ENCODE results near the gene NDUFA5. TPM values are rescaled to one million over a fixed set of nuclear protein-coding genes. Genes with fewer than 3 reads are reported as not detected.
"Not testable (repeated sequence)": the region's sequence is repeated elsewhere in the genome, so short reads cannot be mapped to it uniquely, and the experiment has no call there.

NDUFA5 gene
- total and polyA plus RNA-seq, 9 donors, result 43.2 to 83.3 (median 63.2) TPM

GRCh38 chr7:123533929-123534382 lies 23.7 kb downstream of the NDUFA5 start:
- peak in 1 of 5 donors; percentile 18 for DNase-seq
- intact Hi-C loops (cut with DNase I), result no loop called here
- Histone ChIP-seq H3K27me3 (no peaks in the 10 kb centered on the region), H3K4me3 (peak overlapping the region; percentile 68), H3K9me3 (no peaks in the 10 kb centered on the region), H3K4me1 (ENCODE audit: insufficient read depth) (peaks cover 4% of the 10 kb centered on the region), H3K27ac (no peak overlapping the region), H3K36me3 (no peaks in the 10 kb centered on the region)
- TF ChIP-seq POLR2A (IDR thresholded peaks at IDR 0.05), result no peak
- no peak for TF ChIP-seq CTCF (IDR thresholded peaks at IDR 0.05)
- TF ChIP-seq EP300 (IDR thresholded peaks at IDR 0.05), result no peak
- 3 to 4% (median 4%) methylated on average over 9 of the region's 9 CpGs for WGBS, 3 donors

- intact Hi-C loops (cut with DNase I), result no loop called here
- no peak overlapping the region for H3K27ac ChIP-seq
- no peak for TF ChIP-seq EP300 (IDR thresholded peaks at IDR 0.05)
- TF ChIP-seq CTCF (IDR thresholded peaks at IDR 0.05), result no peak
- no peak for TF ChIP-seq POLR2A (IDR thresholded peaks at IDR 0.05)
- peaks cover 4% of the 10 kb centered on the region for H3K4me1 ChIP-seq (ENCODE audit: insufficient read depth)
- 88% methylated on average over 3 of the region's 3 CpGs for WGBS, 3 donors
- H3K9me3 ChIP-seq, result no peaks in the 10 kb centered on the region
- H3K36me3 ChIP-seq, result no peaks in the 10 kb centered on the region
- H3K4me3 ChIP-seq, result no peak overlapping the region
- no peak for DNase-seq
- H3K27me3 ChIP-seq, result no peaks in the 10 kb centered on the region
Measured at GRCh38 chr7:123533553-123533917, 24.1 kb downstream of the NDUFA5 start.

GRCh38 chr7:123532788-123533552 lies 24.6 kb downstream of the NDUFA5 start:
- DNase-seq, result peak; percentile 46 to 71 (median 52)
- H3K4me1 ChIP-seq (ENCODE audit: insufficient read depth); H3K27me3 ChIP-seq; H3K27ac ChIP-seq; H3K36me3 ChIP-seq; H3K9me3 ChIP-seq; intact Hi-C loops (cut with DNase I): not testable (repeated sequence)
- peak overlapping the region; percentile 33 for H3K4me3 ChIP-seq
- WGBS, 3 donors, result 2 to 6% (median 4%) methylated on average over 20 to 28 of the region's 33 CpGs

GRCh38 chr7:123532343-123532742 lies 25.3 kb downstream of the NDUFA5 start:
- DNase-seq; intact Hi-C loops (cut with DNase I); H3K36me3 ChIP-seq; H3K27me3 ChIP-seq; H3K4me1 ChIP-seq (ENCODE audit: insufficient read depth); H3K9me3 ChIP-seq; H3K27ac ChIP-seq: not testable (repeated sequence)
- 20 to 28% (median 27%) methylated on average over 5 to 6 of the region's 14 CpGs for WGBS, 3 donors
- H3K4me3 ChIP-seq, result peak overlapping the region; percentile 33

GRCh38 chr7:123530035-123530591 lies 27.5 kb downstream of the NDUFA5 start:
- intact Hi-C loops (cut with DNase I); H3K27me3 ChIP-seq; H3K4me1 ChIP-seq (ENCODE audit: insufficient read depth); H3K4me3 ChIP-seq; H3K36me3 ChIP-seq; H3K27ac ChIP-seq; H3K9me3 ChIP-seq; DNase-seq: not testable (repeated sequence)
- 96 to 98% (median 97%) methylated on average over 13 of the region's 13 CpGs for WGBS, 3 donors

GRCh38 chr7:123528265-123528664 lies 29.4 kb downstream of the NDUFA5 start:
- H3K4me3 ChIP-seq, result no peak overlapping the region
- no peaks in the 10 kb centered on the region for H3K36me3 ChIP-seq
- TF ChIP-seq POLR2A (IDR thresholded peaks at IDR 0.05) (no peak), EP300 (IDR thresholded peaks at IDR 0.05) (no peak), CTCF (IDR thresholded peaks at IDR 0.05) (no peak)
- H3K27ac ChIP-seq, result no peak overlapping the region
- WGBS, 3 donors, result 94 to 98% (median 97%) methylated on average over 5 of the region's 5 CpGs
- intact Hi-C loops (cut with DNase I), result no loop called here
- no peaks in the 10 kb centered on the region for H3K9me3 ChIP-seq
- no peaks in the 10 kb centered on the region for H3K4me1 ChIP-seq (ENCODE audit: insufficient read depth)
- DNase-seq, result no peak
- H3K27me3 ChIP-seq, result no peaks in the 10 kb centered on the region

GRCh38 chr7:123527712-123528225 lies 29.8 kb downstream of the NDUFA5 start:
- intact Hi-C loops (cut with DNase I); H3K4me1 ChIP-seq (ENCODE audit: insufficient read depth); H3K27ac ChIP-seq; DNase-seq; H3K36me3 ChIP-seq; H3K4me3 ChIP-seq; H3K27me3 ChIP-seq; H3K9me3 ChIP-seq: not testable (repeated sequence)
- 90 to 93% (median 91%) methylated on average over 13 to 23 of the region's 24 CpGs for WGBS, 3 donors

GRCh38 chr7:123526533-123526932 lies 31.1 kb downstream of the NDUFA5 start:
- H3K27me3 ChIP-seq; H3K27ac ChIP-seq; H3K9me3 ChIP-seq; H3K4me1 ChIP-seq (ENCODE audit: insufficient read depth); H3K4me3 ChIP-seq; intact Hi-C loops (cut with DNase I); DNase-seq; H3K36me3 ChIP-seq: not testable (repeated sequence)
- WGBS, 3 donors, result 92 to 99% (median 98%) methylated on average over 6 of the region's 7 CpGs

Measured in ovary (tissue), 9 donors.